Large intestine (tissue), 3 donors: ENCODE data around the gene PLK5. TPM values are rescaled to one million over a fixed set of nuclear protein-coding genes. Genes with fewer than 3 reads are reported as not detected.
"Not testable (repeated sequence)": the region's sequence is repeated elsewhere in the genome, so short reads cannot be mapped to it uniquely, and the experiment has no call there.

Experiments used
- DNase-seq, 2 donors: peaks; one replicate each; pipeline versions ENCODE4 v3.0.0 to v3.0.0-alpha.2; 2013
- H3K27ac ChIP-seq: one replicate; pipeline ENCODE4 v1.5.1; 2013; ENCODE audit warnings: low read length
- H3K27me3 ChIP-seq: 2 replicates; pipeline ENCODE4 v1.6.1; 2013; ENCODE audit warnings: low read length; ENCODE audit not compliant: control insufficient read depth, insufficient read depth
- H3K36me3 ChIP-seq: 2 replicates; pipeline ENCODE4 v1.6.1; 2013; ENCODE audit warnings: low read length; ENCODE audit not compliant: control insufficient read depth, insufficient read depth
- H3K4me1 ChIP-seq: one replicate; pipeline ENCODE4 v1.6.1; 2013; ENCODE audit warnings: low read length; ENCODE audit not compliant: control insufficient read depth, insufficient read depth
- H3K4me3 ChIP-seq: one replicate; pipeline ENCODE4 v1.5.1; 2013; ENCODE audit warnings: low read length
- H3K9me3 ChIP-seq: one replicate; pipeline ENCODE4 v1.6.1; 2013; ENCODE audit warnings: mild to moderate bottlenecking, low read depth, low read length, moderate library complexity; ENCODE audit not compliant: control insufficient read depth
- WGBS: methylation state at CpG from one replicate; pipeline ENCODE4 v1.1.5; 2013; ENCODE audit warnings: low lambda C conversion rate; ENCODE audit not compliant: insufficient coverage; 5-methylcytosine and 5-hydroxymethylcytosine counted together
- polyA plus RNA-seq: library from polyadenylated mRNA; unstranded; fragments of 120-200 nt; gene quantifications from one replicate; pipeline ENCODE4 v1.2.1, GENCODE V29; 2013

The PLK5 gene
- polyA plus RNA-seq, 1 donor, result 0.09 TPM

DNA sequence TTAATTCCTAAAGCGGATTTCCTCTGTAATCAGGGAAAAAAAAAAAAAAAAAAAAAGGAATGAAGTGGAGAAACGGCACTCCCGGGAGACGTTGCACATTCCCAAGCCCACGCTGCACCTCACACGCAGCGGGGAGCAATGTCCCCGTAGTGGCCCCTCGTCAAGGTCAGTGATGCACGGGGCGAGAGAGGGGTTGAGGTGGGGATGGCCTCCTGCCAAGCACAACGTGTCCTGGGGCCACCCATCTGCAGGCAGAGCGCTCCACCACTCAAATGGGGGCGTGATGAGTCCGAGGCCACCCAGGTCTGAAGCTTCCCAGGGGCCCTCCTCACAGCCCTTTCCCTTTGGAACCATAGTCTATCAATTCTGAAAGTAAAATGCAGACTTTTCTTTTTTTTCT lies 15.1 kb downstream of the PLK5 start:
- Histone ChIP-seq H3K27me3 (peaks cover 21% of the 10 kb centered on the region), H3K36me3 (no peaks in the 10 kb centered on the region), H3K4me1 (no peaks in the 10 kb centered on the region), H3K4me3 (no peak overlapping the region), H3K9me3 (no peaks in the 10 kb centered on the region), H3K27ac (no peak overlapping the region)
- no CpG with 5 or more reads among the region's 15 CpGs for WGBS
- no peak for DNase-seq

DNA sequence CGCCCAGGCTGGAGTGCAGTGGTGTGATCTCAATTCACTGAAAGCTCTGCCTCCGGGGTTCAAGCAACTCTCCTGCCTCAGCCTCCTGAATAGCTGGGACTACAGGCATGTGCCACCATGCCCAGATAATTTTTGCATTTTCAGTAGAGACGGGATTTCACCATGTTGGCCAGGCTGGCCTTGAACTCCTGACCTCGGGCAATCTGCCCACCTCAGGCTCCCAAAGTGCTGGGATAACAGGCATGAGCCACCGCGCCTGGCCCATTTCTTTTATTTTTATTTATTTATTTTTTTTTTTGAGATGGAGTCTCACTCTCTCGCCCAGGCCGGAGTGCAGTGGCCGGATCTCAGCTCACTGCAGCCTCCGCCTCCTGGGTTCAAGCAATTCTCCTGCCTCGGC lies 15.9 kb downstream of the PLK5 start:
- H3K27ac ChIP-seq, H3K36me3 ChIP-seq, H3K9me3 ChIP-seq, H3K4me1 ChIP-seq, H3K4me3 ChIP-seq, DNase-seq: not testable (repeated sequence)
- no CpG with 5 or more reads among the region's 11 CpGs for WGBS
- peaks cover 23% of the 10 kb centered on the region for H3K27me3 ChIP-seq

DNA sequence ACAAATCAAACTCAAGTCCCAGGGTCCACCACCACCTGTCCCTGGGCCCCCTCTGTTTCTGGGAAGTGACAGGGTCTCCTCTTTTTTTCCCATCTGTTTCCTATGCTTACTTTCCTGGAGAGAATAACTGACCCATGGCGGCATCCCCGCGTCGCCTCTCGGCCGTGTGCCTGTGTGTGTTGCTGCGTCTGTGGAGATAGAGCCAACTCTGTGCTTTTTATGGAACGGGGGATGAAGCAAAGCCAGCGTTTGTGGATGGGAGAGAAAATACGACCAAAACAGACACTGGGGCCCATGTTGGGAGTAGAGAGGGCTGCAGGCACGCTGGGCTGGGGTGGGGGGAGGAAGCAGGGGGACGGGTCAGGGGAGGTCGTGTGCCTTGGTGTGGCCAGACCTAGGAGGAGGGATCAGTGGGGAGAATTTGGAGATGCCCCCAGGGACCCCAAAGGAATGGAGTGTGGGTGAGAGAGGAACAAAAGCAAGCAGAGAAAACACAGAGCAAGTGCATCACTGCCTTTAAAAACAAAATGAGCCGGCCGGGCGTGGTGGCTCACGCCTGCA lies 16.6 kb downstream of the PLK5 start:
- no peak for DNase-seq
- H3K4me3 ChIP-seq, result no peak overlapping the region
- 100% methylated on average over 2 of the region's 17 CpGs for WGBS
- no peaks in the 10 kb centered on the region for H3K4me1 ChIP-seq
- no peaks in the 10 kb centered on the region for H3K9me3 ChIP-seq
- H3K27ac ChIP-seq, result no peak overlapping the region
- H3K36me3 ChIP-seq, result no peaks in the 10 kb centered on the region
- H3K27me3 ChIP-seq, result peaks cover 23% of the 10 kb centered on the region

DNA sequence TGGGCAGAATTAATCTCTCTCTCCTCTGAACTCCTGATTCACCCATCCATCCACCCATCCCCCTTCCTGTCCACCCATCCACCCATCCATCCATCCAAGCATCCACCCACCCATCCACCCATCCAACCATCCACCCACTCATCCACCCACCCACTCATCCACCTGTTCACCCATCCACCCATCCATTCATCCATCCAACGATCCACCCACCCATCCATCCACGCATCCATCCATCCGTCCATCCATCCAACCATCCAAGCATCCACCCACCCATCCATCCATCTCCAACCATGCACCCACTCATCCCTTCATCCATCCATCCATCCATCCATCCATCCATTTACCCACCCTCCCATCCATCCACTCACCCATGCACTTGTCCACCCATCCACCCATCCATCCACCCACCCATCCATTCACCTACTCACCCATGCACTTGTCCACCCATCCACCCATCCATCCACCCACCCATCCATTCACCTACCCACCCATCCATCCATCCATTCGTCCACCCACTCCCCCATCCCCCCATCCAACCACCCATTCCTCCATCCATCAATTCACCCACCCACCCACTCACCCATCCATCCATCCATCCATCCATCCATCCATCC lies 25.6 kb downstream of the PLK5 start:
- 96% methylated on average over 3 of the region's 4 CpGs for WGBS
- Histone ChIP-seq H3K27me3 (peaks cover 5% of the 10 kb centered on the region), H3K4me3 (no peak overlapping the region), H3K36me3 (peaks cover 4% of the 10 kb centered on the region), H3K4me1 (no peaks in the 10 kb centered on the region), H3K9me3 (no peaks in the 10 kb centered on the region), H3K27ac (no peak overlapping the region)
- DNase-seq, result no peak

DNA sequence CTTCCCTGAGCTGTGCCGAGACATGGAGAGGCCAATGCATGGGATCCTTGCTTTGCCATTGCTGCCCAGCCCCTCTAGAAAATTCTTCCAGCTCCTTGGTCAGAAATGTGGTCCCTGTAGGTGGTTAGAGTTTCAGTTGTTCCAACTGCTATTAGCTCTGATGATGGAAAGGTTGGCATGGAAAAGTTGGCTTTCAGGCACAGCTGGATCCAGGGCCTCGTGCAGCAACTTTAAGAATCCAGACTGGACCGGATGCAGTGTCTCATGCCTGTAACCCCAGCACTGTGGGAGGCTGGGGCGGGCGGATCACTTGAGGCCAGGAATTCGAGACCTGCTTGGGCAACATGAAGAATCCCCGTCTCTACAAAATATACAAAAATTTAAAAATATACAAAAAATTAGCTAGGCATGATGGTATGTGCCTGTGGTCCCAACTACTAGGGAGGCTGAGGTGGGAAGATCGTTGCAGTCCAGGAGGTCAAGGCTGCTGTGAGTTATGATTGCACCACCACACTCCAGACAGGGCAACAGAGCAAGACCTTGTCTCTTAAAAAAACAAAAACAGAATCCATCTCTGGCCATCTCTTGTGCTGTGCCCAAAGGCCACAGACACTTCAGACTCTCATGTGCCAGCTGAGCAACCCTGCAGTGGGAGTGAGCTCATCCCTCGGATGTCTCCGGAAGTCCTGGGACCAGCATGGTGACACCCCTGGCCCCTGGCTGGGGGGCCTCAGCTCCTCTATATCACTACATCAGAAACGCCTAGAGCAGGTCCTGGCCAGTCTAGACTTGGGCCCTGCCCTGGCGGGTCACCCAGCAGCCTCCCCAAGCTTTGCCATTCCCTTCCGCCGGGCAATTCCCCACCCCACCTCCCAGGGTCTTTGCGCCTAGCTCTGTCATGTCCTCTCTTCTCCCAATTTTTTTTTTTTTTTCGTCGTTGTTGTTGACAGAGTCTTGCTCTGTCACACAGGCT lies 27.5 kb downstream of the PLK5 start:
- peaks cover 4% of the 10 kb centered on the region for H3K36me3 ChIP-seq
- H3K27me3 ChIP-seq, result no peaks in the 10 kb centered on the region
- H3K27ac ChIP-seq, result no peak overlapping the region
- H3K4me3 ChIP-seq, result no peak overlapping the region
- no peaks in the 10 kb centered on the region for H3K4me1 ChIP-seq
- WGBS, result no CpG with 5 or more reads among the region's 17 CpGs
- no peak for DNase-seq
- H3K9me3 ChIP-seq, result peaks cover 1% of the 10 kb centered on the region

GRCh38 chr19:1553415-1553814 lies 29.5 kb downstream of the PLK5 start:
- Histone ChIP-seq H3K27me3 (no peaks in the 10 kb centered on the region), H3K4me3 (no peak overlapping the region), H3K9me3 (peaks cover 2% of the 10 kb centered on the region), H3K36me3 (peaks cover 4% of the 10 kb centered on the region), H3K4me1 (no peaks in the 10 kb centered on the region), H3K27ac (no peak overlapping the region)
- no peak for DNase-seq
- no CpG with 5 or more reads among the region's 10 CpGs for WGBS

DNA sequence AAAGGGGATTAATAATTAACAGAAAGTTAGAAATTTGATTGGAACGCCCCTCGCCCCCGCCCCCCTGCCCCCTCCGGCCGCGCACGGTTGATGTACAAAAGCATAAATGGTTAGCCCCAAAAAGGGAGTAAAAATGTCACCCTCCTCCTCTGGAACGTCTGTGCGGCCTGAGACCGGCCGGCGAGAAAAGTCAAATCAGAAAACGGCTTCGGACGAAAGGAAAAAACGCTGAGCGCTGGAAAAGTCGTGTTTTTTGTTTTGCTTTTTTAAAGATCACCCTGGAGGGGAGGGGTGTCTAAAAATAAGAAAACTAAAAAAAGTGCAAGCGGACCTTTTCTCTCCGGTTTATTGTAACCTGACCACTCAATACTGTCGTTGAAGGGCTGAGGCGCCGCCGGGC lies 31.1 kb downstream of the PLK5 start:
- WGBS, result 89% methylated on average over 10 of the region's 24 CpGs
- Histone ChIP-seq H3K9me3 (peaks cover 2% of the 10 kb centered on the region), H3K36me3 (peaks cover 6% of the 10 kb centered on the region), H3K4me3 (no peak overlapping the region), H3K27me3 (no peaks in the 10 kb centered on the region), H3K4me1 (no peaks in the 10 kb centered on the region), H3K27ac (no peak overlapping the region)
- no peak for DNase-seq

- H3K4me3 ChIP-seq, result no peak overlapping the region
- no peak for DNase-seq
- peaks cover 2% of the 10 kb centered on the region for H3K9me3 ChIP-seq
- WGBS, result 93% methylated on average over 6 of the region's 121 CpGs
- H3K27ac ChIP-seq, result no peak overlapping the region
- peaks cover 7% of the 10 kb centered on the region for H3K36me3 ChIP-seq
- H3K27me3 ChIP-seq, result no peaks in the 10 kb centered on the region
- H3K4me1 ChIP-seq, result no peaks in the 10 kb centered on the region
Observed at GRCh38 chr19:1555487-1556389, 31.9 kb downstream of the PLK5 start.

DNA sequence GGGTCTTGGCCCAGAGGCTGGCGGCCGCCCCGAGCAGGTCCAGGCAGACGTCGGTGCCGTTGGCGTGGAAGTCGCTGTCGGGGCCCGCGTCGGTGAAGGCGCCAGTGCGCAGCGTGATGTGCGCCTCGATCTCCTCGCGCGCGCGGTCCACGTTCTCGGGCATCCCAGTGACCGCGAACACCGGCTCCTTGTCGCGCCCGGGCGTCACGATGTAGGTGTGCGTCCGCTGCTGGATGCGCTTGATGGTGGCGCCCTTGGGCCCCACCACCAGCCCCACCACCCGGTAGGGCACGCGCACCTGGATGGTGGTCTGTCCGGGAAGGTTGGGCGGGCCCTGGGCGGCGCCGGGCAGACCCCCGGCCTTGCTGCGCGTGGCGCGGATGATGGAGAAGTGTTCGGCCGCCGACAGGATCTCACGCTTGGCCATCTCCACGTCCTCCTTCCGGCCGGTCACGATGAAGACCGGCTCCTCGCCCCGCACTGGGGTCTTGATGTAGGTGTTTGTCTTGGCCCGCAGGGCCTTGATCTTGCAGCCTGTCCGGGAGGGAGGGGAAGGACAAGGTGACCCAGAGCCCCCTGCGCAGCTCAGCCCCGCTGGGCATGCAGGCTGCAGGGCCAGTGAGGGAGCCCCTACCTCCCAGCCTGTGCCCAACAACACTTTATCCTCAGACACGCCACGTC lies 32.7 kb downstream of the PLK5 start:
- Histone ChIP-seq H3K27me3 (no peaks in the 10 kb centered on the region), H3K4me3 (no peak overlapping the region), H3K9me3 (peaks cover 2% of the 10 kb centered on the region), H3K4me1 (no peaks in the 10 kb centered on the region), H3K36me3 (peaks cover 7% of the 10 kb centered on the region), H3K27ac (no peak overlapping the region)
- DNase-seq, result no peak
- no CpG with 5 or more reads among the region's 66 CpGs for WGBS
